ENCODE data around the gene MAN1C1.
A peak's percentile ranks its signal among the peaks of the same experiment; 100 is the strongest.

The MAN1C1 gene

GRCh38 chr1:25688390-25689119 lies 72.0 kb downstream of the MAN1C1 start:
- peak; percentile 38 for DNase-seq (ENCODE audit: low read depth)
- no peak for TF ChIP-seq CTCF (conservative IDR thresholded peaks at IDR 0.05; ENCODE audit: low read depth, low read length)

GRCh38 chr1:25689686-25690381 lies 73.2 kb downstream of the MAN1C1 start:
- DNase-seq (ENCODE audit: low read depth): no peak
- TF ChIP-seq CTCF (conservative IDR thresholded peaks at IDR 0.05; ENCODE audit: low read depth, low read length): no peak

More at GRCh38 chr1:25688390-25689119, 72.0 kb downstream of the MAN1C1 start:
- no peak overlapping the region for H3K4me3 ChIP-seq (ENCODE audit: low read depth, low read length)

GRCh38 chr1:25690396-25690956 lies 73.9 kb downstream of the MAN1C1 start:
- no peak for TF ChIP-seq CTCF (conservative IDR thresholded peaks at IDR 0.05; ENCODE audit: low read depth, low read length)
- H3K4me3 ChIP-seq (ENCODE audit: low read depth, low read length): no peak overlapping the region
- no peak for DNase-seq (ENCODE audit: low read depth)

More at GRCh38 chr1:25689686-25690381, 73.2 kb downstream of the MAN1C1 start:
- no peak overlapping the region for H3K4me3 ChIP-seq (ENCODE audit: low read depth, low read length)

- no peak overlapping the region for H3K4me3 ChIP-seq (ENCODE audit: low read depth, low read length)
- no peak for DNase-seq (ENCODE audit: low read depth)
- no peak for TF ChIP-seq CTCF (conservative IDR thresholded peaks at IDR 0.05; ENCODE audit: low read depth, low read length)
These were observed 74.6 kb downstream of the MAN1C1 start for GRCh38 chr1:25691211-25691610.

GRCh38 chr1:25692560-25692959 lies 76.0 kb downstream of the MAN1C1 start:
- DNase-seq (ENCODE audit: low read depth): no peak
- peak; percentile 65 for TF ChIP-seq CTCF (conservative IDR thresholded peaks at IDR 0.05; ENCODE audit: low read depth, low read length)
- H3K4me3 ChIP-seq (ENCODE audit: low read depth, low read length): no peak overlapping the region

- peak; percentile 75 for DNase-seq (ENCODE audit: low read depth)
- no peak overlapping the region for H3K4me3 ChIP-seq (ENCODE audit: low read depth, low read length)
- TF ChIP-seq CTCF (conservative IDR thresholded peaks at IDR 0.05; ENCODE audit: low read depth, low read length): peak; percentile 51
These were observed 77.8 kb downstream of the MAN1C1 start for GRCh38 chr1:25694167-25695007.

Data from choroid plexus epithelial cell (primary cell).